GM19463 (cell line): ENCODE measurements around the gene GPD1L.
"Not testable (repeated sequence)": the region's sequence is repeated elsewhere in the genome, so short reads cannot be mapped to it uniquely, and the experiment has no call there.

Experiments used
- ATAC-seq: cut with Tn5 transposase; IDR thresholded peaks from one replicate; pipeline ENCODE4 v1.9.1; 2021; ENCODE audit warnings: mild to moderate bottlenecking, moderate library complexity; ENCODE audit not compliant: unreplicated experiment

Gene GPD1L

DNA sequence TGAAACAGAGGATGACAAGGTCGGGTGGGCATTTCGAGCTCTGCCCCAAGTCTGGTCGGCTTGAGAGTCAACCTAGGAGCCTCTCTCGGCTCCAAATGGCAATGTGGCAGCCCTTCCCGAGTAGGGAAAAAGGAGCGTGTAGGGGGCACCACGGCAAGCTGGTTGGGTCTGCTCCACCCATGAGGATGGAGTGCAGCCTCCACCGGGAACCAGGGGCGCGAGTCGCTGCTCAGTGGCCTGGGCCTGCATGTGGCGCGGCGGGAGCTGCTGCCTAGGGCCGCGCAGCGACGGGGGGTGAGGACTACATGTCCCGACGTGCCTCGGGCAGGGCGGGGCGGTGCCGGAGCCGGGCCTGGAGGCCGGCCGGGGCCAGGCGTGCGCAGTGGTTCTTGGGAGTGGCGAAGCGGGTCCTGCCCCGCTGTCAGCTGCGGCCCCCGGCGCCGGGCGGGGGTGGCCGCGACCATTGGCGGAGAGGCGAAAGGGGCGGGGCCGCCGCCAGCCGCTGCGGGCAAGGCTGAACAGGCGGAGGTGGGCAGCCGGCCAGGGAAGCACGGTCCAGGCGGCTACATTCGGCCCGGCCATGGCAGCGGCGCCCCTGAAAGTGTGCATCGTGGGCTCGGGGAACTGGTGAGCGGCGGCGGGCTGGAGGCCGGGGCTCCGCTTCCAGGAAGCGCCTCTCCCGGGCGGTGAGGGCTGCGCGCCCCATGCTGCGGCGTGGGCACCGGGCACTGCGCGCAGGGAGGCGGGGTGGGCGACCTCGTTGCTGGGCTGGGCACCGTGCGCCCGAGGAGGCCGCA lies at the start of gene GPD1L:
Gene GPD1L (plus strand): TSS at position 489 of the 797 bp plus-strand sequence. CDS start 92 bp downstream, at position 581.
- ATAC-seq, result peak; percentile 99

DNA sequence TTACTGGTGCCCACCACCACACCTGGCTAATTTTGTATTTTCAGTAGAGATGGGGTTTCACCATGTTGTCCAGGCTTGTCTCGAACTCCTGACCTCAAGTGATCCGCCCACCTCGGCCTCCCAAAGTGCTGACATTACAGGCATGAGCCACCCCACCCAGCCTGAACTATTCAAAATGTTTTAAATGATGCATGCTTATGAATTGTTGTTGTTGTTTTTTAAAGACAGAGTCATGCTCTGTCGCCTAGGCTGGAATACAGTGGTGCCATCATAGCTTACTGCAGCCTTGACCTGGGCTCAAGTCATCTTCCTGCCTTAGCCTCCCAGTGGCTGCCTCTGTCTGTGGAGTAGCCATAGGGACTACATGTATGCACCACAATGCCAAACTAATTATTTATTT lies 48.0 kb upstream of the GPD1L start:
- not testable (repeated sequence) for ATAC-seq

DNA sequence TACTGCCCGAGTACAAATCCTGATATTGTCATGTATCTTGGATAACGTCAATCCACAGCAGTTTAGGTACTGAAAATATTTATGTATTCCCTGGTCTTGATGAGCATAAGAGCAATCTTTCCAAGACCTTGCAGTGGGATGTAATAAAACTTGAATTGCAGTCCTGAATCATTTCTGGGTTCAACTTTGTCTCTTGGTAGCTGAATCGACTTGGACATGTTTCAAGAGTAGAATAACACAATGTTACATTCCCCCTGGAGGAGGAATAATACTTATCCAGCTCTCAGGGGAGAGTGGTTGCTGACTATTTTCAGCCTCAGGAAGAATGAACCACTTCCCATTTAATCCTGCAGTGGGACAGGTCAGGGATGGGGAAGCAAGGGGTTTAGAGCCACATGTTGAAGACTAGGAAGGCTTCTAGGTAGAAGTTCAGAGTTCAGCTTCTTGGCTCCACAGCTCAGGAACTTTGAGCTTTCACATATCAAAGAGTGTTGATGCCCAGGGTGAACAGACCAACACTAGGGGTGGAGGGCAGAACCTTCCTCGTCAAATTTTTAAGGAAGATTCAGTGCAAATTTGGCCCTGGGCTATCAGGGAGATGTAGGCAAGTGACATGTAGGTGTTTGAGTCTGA lies 43.4 kb upstream of the GPD1L start:
- ATAC-seq, result no peak

DNA sequence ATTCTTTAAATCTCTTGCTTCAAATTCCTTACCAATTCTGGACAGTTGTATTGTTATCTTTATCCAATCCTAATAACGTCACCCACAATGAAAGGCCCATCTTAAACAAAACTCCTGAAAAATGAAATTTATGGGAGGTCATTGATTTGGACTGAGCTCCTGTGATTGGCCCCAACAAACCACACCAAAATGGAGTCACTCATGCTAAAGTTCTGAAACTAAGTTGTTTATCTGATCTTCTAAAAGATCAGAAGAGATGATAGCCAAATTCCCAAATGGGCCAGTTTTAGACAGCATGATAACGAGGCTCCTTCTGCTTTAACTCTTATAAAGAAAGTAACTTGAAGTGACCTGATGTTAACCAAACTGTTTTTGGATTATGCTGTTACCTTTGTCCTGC lies 39.7 kb upstream of the GPD1L start:
- no peak for ATAC-seq

DNA sequence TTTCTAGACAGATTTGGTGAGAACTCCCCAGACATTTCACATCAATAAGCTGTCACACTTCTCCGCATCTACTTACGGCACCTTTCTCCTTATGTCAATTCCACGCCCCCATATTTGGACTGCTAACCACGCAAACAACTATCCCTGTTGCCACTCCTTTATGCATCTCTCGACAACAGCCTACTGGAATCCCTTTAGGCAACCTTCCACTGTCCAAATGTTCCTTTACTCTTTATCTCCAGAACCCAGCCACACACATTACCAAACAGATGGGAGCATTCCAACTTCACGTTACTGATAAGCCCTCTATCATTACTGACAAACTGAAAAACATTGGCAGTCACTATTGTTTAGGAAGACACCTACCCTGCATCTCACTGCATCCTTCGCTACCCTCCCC lies 32.2 kb upstream of the GPD1L start:
- not testable (repeated sequence) for ATAC-seq

DNA sequence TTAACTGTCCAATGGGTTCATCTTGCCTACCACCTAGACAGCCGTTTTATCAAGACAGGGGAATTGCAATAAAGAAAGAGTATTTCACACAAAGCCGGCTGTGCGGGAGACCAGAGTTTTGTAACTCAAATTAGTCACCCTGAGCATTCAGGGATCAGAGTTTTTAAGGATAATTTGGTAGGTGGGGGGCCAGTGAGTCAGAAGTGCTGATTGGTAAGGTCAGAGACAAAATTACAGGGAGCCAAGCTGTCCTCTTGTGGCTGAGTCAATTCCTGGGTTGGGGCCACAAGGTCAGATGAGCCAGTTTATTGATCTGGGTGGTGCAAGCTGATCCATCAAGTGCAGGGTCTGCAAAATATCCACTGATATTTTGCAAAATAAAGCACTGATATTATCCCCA lies 29.9 kb upstream of the GPD1L start:
- ATAC-seq, result no peak

DNA sequence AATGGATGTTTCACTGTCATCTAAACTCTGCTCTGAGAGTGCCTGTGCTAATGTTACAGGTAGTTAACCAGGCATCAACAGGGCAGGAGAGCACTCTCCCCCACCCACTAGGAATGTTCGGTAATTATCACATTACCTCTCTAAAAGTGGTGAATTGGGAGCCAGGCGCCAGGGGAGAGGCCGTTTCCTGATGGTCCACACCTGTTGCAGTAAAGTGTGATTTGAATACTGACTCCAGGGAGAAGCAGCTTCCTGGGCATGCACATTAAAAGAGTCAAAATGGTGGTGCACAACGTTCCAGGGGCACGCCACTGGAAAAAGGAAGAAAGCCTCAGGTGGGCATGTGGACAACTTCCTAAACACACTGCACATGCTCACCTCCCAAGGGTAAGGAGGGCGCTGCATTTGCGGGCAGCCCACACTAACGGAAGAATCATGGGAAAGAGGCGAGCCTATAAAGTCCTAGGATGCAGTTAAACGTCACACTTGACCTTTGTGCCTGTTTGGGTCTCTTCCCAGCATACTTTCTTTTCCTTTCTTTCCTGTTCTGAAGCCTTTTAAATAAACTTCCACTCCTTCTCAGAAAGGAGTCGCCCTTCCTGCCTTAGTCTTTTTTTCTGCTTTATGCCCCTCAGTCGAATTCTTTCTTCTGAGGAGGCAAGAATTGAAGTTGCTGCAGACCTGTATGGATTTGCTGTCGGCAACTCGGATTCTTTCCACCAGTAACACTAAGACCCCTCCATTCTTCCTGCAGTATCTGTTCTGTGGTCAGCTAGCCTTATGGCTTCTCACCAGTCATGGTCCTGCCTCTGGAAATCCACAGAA lies 28.9 kb upstream of the GPD1L start:
- no peak for ATAC-seq

DNA sequence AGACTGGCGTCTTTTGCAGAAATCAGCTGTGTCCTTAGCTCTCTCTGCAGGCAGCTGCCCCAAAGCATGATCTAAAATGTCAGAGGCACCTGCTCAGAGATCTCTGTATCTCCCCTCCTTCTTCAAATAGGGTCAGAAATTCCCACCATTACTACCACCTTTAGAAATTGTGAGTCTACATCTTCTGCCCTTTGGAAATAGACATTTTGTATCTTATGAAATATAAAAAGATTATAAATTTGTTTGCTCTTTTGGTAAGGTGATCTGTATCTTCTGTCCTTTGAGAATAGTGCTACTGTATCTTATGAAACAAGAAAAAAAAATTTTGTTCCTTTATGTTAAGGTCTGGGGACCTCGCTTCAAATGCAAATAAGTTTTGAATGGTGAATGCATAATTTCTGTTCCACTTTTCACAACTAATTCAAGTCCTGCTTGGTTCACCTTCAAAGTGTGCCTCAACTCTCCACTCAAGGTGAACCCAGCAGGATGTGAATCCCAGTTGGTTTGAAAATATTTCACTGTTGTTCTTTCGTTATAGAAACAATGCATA lies 28.3 kb upstream of the GPD1L start:
- no peak for ATAC-seq

DNA sequence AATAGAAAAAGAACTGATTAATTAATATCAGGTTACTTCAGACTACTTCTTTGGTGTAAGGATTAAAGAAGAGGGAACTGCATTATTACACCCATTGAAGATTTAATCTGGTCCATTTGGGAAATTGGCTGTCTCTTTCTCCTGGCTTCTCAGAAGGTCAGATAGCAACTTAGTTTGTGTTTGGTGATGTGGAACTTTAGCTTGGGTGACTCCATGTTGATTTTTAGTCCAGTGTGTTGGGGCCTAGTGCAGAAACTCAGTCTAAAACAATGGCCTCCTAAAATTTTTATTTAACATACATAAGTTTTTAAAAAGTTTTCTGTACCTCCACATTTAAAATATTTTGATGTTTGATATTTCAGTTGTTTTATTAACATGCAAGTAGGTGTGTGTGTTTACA lies 27.6 kb upstream of the GPD1L start:
- no peak for ATAC-seq

DNA sequence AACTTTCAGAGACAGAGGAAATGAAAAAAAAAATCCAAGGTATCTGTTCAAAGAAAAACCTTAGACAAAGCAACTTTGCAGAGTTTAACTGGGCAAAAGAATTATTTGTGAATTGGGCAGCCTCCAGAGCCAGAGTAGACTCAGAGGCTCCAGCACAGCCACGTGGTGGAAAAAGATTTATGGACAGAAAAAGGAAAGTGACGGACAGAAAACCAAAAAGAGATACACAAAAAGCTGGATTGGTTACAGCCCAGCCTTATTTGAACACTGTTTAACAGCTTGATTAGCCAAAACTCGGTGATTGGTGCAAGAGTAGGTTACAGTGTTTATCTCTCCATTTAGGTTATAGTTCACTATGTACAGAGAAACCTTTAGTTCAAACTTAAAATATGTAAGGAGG lies 23.7 kb upstream of the GPD1L start:
- ATAC-seq, result no peak

DNA sequence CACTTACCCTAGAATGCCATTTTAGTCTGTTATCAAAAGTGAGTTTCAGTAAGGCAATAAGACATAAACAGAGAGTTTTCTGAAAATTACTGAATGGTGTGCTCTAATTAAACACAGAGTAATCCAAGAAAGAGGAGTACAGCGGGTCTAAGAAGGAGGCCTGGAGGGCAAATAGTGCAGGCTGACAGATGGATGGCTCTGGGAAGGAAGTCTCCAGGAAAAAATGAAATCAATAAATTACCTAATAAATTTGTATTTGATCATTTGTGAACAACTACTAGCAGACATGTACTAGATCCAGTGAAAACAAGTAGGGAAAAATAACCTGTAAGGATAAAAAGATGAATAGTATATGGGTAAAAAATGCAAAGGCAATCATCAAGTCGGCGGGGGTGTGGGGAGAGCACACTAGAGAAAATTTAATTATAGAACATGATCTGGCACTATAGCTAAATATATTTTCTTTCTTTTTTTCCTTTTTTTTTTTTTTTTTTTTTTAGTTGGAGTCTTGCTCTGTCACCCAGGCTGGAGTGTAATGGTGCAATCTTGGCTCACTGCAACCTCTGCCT lies 22.6 kb upstream of the GPD1L start:
- ATAC-seq, result no peak

DNA sequence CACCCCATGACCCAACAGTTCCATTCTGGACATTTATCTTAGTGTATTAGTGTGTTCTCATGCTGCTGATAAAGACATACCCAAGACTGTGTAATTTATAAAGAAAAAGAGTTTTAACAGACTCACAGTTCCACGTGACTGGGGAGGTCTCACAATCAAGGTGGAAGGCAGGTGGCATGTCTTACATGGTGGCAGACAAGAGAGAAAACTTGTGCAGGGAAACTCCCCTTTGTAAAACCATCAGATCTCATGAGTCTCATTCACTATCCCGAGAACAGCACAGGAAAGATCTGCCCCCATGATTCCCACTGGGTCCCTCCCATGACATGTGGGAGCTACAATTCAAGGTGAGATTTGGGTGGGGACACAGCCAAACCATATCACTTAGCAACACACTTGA lies 21.6 kb upstream of the GPD1L start:
- ATAC-seq, result no peak

DNA sequence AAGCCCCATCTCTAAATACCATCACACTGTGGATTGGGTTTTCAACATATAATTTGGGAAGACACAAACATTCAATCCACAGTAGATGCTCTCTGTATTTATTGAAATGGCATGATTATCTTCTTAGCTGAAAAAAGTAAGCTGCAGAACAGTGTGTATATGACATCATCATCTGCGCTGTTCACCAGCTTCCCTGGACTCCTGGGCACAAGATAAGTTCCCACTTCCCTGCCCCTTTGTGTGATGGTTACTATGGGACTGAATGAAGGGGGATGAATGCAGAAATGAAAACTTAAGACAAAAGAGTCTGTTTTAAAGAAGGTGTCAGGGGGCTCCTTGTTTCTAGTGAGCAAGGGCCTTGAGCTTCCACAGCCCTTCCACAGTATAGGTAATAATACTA lies 20.0 kb upstream of the GPD1L start:
- no peak for ATAC-seq

DNA sequence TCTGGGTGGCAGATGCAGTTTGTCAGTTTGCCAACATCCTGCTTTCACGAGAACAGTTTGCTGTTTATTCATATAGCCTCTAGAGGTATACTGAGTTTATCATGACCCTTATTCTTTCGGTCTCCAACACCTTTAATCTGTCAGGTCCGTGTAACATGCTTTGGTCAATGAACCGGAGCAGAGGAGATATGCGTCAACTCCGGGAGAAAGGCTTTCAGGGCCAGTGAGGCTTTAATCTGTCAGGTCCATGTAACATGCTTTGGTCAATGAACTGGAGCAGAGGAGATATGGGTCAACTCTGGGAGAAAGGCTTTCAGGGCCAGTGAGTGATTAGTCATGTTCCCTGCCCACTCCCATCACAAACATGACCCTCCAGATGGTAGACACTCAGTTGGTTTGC lies 16.9 kb upstream of the GPD1L start:
- no peak for ATAC-seq

DNA sequence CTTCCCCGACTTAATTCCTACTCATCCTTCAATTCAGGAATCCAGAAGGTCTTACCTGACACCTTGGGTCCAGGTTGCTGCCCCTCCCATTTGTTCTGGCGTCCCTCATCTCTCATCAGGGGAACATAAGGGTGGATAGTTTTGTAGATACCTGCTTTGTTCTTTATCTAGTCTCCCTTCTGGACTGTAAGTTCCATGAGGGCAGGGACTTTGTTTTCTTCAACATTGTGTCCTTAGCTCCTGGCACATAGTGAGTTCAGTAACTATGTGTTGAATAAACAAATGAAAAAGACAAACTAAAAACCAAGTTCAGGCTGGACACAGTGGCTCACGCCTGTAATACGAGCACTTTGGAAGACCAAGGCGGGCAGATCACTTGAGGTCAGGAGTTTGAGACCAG lies 13.2 kb upstream of the GPD1L start:
- no peak for ATAC-seq

DNA sequence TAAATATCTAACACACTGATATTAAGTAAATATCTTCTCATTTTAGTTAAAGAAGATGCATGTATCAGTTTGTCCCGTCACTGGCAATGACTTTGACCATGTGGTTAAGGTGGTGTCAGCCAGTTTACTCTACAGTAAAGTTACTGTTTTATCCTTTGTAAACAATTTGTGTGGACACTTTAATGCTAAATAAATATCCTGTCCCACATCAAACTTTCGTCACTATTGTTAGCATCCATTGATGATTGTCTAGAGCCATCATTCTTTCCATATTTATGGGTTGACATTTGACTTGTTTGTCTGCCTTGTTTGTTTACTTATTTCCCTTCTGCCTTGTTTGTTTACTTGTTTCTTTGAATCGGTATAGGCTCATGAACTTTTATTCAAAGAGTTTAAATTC lies 11.0 kb upstream of the GPD1L start:
- no peak for ATAC-seq

DNA sequence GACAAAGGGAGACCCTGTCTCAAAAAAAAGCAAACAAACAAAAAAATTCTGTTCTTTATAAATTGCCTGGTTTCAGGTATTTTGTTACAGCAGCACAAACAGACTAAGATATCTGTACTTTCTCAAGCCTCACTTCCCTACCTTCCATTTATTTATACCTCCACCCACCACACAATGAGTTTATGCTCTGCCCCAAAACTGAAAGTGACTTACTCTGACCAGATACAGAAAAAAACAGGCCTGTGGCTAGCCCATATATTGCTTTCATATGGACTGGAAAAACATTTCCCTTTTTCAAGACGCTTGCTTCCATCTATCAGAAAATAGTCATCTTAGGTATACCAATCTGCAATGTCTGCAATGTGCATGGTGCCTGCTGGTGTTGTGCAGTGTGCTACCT lies 8.7 kb upstream of the GPD1L start:
- peak; percentile 75 for ATAC-seq

DNA sequence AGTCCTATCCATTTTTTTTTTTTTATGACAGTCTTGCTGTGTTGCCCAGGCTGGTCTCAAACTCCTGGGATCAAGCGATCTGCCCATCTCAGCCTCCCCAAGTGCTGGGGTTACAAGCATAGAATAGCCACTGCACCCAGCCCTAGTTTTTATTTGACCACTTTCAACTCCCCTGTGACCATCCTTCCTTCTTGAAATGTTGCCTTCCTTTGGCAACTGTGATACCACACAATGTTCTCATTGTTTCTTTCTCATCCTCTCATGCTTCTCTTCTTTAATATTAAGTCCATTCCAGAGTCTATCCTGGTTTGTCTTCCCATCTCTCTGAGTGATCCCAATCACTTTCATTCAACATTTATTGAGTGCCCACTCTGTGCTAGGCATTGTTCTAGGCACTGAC lies 7.9 kb upstream of the GPD1L start:
- ATAC-seq, result no peak

DNA sequence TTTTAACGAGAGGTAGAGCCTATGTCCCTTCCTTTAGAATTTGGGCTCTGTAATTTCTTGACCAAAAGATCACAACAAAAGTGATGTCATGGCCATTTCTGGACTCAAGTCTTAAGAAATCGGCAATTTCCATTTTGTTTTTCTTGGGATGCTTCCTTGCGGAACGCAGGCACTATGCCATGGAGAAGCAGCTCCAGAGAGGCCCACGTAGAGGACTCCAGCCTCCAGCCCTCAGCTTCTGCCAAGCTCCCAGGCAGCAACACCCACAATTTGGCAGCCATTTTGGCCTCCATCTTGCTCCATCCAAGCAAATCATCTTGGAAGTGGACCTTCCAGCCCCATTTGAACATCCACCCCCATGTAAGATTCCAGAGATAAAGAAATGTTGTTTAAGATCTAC lies 6.0 kb upstream of the GPD1L start:
- no peak for ATAC-seq

DNA sequence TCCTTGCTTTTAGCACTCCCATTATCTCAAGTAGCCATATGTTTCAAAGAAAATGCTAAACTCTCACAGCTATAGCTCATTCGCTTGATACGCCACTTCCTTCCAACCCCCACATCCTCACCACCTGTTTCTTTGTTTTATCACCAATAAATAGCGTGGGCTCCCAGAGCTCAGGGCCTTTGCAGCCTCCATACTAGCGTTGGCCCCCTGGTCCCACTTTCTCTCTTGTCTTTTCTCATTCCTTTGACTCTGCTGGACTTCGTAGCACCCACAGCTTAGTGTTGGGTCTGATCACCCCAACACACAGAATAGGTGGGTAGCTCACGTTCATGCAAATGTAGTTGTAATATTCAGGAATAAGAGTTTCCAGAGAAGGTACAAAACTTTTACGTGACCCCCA lies 4.1 kb upstream of the GPD1L start:
- ATAC-seq, result no peak

DNA sequence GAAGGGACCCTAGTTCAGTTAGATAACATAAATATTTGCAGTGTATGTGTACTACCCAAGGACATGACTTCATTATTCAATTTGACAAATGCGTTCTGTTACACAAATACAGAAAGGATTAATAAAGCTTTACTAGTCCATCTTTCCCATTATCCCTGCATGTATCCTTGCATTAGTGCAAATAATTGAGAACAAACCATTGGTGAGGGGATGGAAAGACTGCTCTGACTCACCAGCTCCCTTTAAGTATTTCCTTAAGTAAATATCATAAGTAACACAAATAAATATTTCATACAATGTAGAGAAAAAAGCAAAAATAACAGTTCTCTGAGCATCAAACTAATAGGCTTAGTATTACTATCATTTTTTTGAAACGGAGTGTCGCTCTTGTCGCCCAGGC lies 1.9 kb upstream of the GPD1L start:
- no peak for ATAC-seq
